SK-N-SH treated with all-trans-retinoic acid at 6 μM for 48 hours (cell line): ENCODE measurements around the gene CARD9.

Source experiments
- ATAC-seq: fragments of 200-7000 bp; cut with Tn5 transposase; 3 replicates; pipeline ENCODE4 v1.9.1; 2020; ENCODE audit warnings: mild to moderate bottlenecking, moderate library complexity
- CSDC2 ChIP-seq: fragments of 250-450 bp; sonication (Bioruptor Pico); IDR thresholded peaks from 2 replicates; pipeline ENCODE4 v1.5.0; 2020; ENCODE audit warnings: mild to moderate bottlenecking, moderate library complexity
- ESRRG ChIP-seq: fragments of 250-450 bp; sonication (Bioruptor Pico); IDR thresholded peaks from 2 replicates; pipeline ENCODE4 v1.6.1; 2021; ENCODE audit warnings: mild to moderate bottlenecking
- GLIS3 ChIP-seq: fragments of 250-450 bp; sonication (Bioruptor Pico); IDR thresholded peaks from 2 replicates; pipeline ENCODE4 v1.5.0; 2020; ENCODE audit warnings: mild to moderate bottlenecking, moderate library complexity
- ISL1 ChIP-seq: fragments of 250-450 bp; sonication (Bioruptor Pico); IDR thresholded peaks from 2 replicates; pipeline ENCODE4 v2.1.2; 2022; ENCODE audit warnings: mild to moderate bottlenecking, moderate library complexity
- OSR1 ChIP-seq: fragments of 250-450 bp; sonication (Bioruptor Pico); IDR thresholded peaks from 2 replicates; pipeline ENCODE4 v1.8.0; 2022; ENCODE audit warnings: moderate library complexity, mild to moderate bottlenecking, inconsistent platforms
- RARB ChIP-seq: fragments of 250-450 bp; sonication (Bioruptor Pico); IDR thresholded peaks from 2 replicates; pipeline ENCODE4 v1.8.0; 2021; ENCODE audit warnings: mild to moderate bottlenecking, moderate library complexity
- SNAI2 ChIP-seq: fragments of 250-450 bp; sonication (Bioruptor Pico); IDR thresholded peaks from 2 replicates; pipeline ENCODE4 v1.5.0; 2020; ENCODE audit warnings: mild to moderate bottlenecking, moderate library complexity
- TCF4 ChIP-seq: fragments of 250-450 bp; sonication (Bioruptor Pico); IDR thresholded peaks from 2 replicates; pipeline ENCODE4 v1.8.0; 2021; ENCODE audit warnings: mild to moderate bottlenecking, moderate library complexity, borderline replicate concordance
- TOX ChIP-seq: fragments of 250-450 bp; sonication (Bioruptor Pico); IDR thresholded peaks from 2 replicates; pipeline ENCODE4 v1.8.0; 2021; ENCODE audit warnings: mild to moderate bottlenecking, moderate library complexity, borderline replicate concordance
- ZC3H10 ChIP-seq: fragments of 250-450 bp; sonication (Bioruptor Pico); IDR thresholded peaks from 2 replicates; pipeline ENCODE4 v1.5.1; 2021; ENCODE audit warnings: mild to moderate bottlenecking, moderate library complexity
- ZFP3 ChIP-seq: fragments of 250-450 bp; sonication (Bioruptor Pico); IDR thresholded peaks from 2 replicates; pipeline ENCODE4 v1.5.0; 2020; ENCODE audit warnings: mild to moderate bottlenecking, moderate library complexity
- ZFP30 ChIP-seq: fragments of 450-650 bp; formaldehyde crosslinking; IDR thresholded peaks from 2 replicates; pipeline ENCODE4 v1.5.0; 2022; ENCODE audit warnings: mild to moderate bottlenecking, moderate library complexity
- ZNF565 ChIP-seq: fragments of 450-650 bp; formaldehyde crosslinking; conservative IDR thresholded peaks from 2 replicates; pipeline ENCODE4 v1.5.0; 2020; ENCODE audit warnings: low read depth, mild to moderate bottlenecking, moderate library complexity
- ZNF70 ChIP-seq: fragments of 450-650 bp; formaldehyde crosslinking; IDR thresholded peaks from 2 replicates; pipeline ENCODE4 v1.5.0; 2020; ENCODE audit warnings: mild to moderate bottlenecking, moderate library complexity
- TF ChIP-seq, protein P1 (sequence below): fragments of 250-450 bp; sonication (Bioruptor Pico); IDR thresholded peaks from 2 replicates; pipeline ENCODE4 v1.5.0; 2020; ENCODE audit warnings: mild to moderate bottlenecking, moderate library complexity
- TF ChIP-seq, protein P2 (sequence below): fragments of 250-450 bp; sonication (Bioruptor Pico); IDR thresholded peaks from 2 replicates; pipeline ENCODE4 v1.8.0; 2021; ENCODE audit warnings: low read depth, mild to moderate bottlenecking, moderate library complexity, borderline replicate concordance
- TF ChIP-seq, protein P3 (sequence below): fragments of 250-450 bp; sonication (Bioruptor Pico); IDR thresholded peaks from 2 replicates; pipeline ENCODE4 v1.5.1; 2020; ENCODE audit warnings: low read depth, mild to moderate bottlenecking, moderate library complexity
- TF ChIP-seq, protein P4 (sequence below): fragments of 250-450 bp; sonication (Bioruptor Pico); IDR thresholded peaks from 2 replicates; pipeline ENCODE4 v1.5.1; 2021; ENCODE audit warnings: mild to moderate bottlenecking, moderate library complexity
- TF ChIP-seq, protein P5 (sequence below): fragments of 250-450 bp; sonication (Bioruptor Pico); IDR thresholded peaks from 2 replicates; pipeline ENCODE4 v1.8.0; 2020; ENCODE audit warnings: mild to moderate bottlenecking, moderate library complexity, borderline replicate concordance

Gene CARD9

DNA sequence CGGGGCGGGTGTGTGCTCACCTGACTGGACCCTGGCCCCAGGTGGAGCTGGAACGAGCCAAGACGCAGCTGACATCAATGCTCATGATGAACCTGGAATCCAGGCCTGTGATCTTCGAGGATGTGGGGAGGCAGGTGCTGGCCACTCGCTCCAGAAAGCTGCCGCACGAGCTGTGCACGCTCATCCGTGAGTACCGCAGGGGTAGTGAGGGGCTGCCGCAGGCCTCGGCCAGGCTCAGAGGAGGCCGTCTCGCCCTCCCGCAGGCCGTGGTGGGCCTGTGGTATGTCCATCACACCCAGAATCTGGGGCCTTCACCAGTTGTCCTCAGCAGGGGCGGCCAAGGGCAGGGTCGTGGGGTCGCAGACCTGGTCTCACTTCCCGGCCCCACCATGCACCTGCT, 48.3 kb upstream of the CARD9 start (continued):
- TF ChIP-seq ZNF70 (CRISPR knock-in tag) (no peak), ISL1 (CRISPR knock-in tag) (no peak), TOX (CRISPR knock-in tag) (no peak)

DNA sequence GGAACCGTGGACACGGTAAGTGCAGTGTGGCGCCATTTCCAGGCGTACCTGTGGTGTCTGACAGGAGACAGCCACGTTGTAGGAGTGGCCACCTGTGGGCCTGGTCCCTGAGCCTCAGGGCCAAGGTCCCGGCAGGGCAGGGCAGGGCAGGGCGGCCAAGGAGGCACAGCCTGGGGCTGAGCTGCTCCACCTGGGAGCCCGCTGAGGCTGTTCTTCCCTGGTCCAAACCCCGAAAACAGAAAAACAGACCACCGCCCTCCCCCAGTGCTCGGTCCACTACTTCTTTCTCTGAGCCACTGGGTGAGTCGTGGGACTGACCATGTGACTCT, 45.6 kb upstream of the CARD9 start:
- ATAC-seq: no peak
- TF ChIP-seq CSDC2 (no peak), TCF4 (CRISPR knock-in tag) (no peak), ZFP30 (no peak), ZNF565 (CRISPR knock-in tag) (no peak), TOX (CRISPR knock-in tag) (no peak), SNAI2 (CRISPR knock-in tag) (no peak), ZFP3 (no peak)
- TF ChIP-seq, protein P1, sequence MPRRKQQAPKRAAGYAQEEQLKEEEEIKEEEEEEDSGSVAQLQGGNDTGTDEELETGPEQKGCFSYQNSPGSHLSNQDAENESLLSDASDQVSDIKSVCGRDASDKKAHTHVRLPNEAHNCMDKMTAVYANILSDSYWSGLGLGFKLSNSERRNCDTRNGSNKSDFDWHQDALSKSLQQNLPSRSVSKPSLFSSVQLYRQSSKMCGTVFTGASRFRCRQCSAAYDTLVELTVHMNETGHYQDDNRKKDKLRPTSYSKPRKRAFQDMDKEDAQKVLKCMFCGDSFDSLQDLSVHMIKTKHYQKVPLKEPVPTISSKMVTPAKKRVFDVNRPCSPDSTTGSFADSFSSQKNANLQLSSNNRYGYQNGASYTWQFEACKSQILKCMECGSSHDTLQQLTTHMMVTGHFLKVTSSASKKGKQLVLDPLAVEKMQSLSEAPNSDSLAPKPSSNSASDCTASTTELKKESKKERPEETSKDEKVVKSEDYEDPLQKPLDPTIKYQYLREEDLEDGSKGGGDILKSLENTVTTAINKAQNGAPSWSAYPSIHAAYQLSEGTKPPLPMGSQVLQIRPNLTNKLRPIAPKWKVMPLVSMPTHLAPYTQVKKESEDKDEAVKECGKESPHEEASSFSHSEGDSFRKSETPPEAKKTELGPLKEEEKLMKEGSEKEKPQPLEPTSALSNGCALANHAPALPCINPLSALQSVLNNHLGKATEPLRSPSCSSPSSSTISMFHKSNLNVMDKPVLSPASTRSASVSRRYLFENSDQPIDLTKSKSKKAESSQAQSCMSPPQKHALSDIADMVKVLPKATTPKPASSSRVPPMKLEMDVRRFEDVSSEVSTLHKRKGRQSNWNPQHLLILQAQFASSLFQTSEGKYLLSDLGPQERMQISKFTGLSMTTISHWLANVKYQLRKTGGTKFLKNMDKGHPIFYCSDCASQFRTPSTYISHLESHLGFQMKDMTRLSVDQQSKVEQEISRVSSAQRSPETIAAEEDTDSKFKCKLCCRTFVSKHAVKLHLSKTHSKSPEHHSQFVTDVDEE (CRISPR knock-in tag): no peak
- TF ChIP-seq, protein P2, sequence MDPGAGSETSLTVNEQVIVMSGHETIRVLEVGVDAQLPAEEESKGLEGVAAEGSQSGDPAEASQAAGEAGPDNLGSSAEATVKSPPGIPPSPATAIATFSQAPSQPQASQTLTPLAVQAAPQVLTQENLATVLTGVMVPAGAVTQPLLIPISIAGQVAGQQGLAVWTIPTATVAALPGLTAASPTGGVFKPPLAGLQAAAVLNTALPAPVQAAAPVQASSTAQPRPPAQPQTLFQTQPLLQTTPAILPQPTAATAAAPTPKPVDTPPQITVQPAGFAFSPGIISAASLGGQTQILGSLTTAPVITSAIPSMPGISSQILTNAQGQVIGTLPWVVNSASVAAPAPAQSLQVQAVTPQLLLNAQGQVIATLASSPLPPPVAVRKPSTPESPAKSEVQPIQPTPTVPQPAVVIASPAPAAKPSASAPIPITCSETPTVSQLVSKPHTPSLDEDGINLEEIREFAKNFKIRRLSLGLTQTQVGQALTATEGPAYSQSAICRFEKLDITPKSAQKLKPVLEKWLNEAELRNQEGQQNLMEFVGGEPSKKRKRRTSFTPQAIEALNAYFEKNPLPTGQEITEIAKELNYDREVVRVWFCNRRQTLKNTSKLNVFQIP: no peak
- TF ChIP-seq, protein P3, sequence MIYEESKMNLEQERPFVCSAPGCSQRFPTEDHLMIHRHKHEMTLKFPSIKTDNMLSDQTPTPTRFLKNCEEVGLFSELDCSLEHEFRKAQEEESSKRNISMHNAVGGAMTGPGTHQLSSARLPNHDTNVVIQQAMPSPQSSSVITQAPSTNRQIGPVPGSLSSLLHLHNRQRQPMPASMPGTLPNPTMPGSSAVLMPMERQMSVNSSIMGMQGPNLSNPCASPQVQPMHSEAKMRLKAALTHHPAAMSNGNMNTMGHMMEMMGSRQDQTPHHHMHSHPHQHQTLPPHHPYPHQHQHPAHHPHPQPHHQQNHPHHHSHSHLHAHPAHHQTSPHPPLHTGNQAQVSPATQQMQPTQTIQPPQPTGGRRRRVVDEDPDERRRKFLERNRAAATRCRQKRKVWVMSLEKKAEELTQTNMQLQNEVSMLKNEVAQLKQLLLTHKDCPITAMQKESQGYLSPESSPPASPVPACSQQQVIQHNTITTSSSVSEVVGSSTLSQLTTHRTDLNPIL: no peak
- TF ChIP-seq, protein P4, sequence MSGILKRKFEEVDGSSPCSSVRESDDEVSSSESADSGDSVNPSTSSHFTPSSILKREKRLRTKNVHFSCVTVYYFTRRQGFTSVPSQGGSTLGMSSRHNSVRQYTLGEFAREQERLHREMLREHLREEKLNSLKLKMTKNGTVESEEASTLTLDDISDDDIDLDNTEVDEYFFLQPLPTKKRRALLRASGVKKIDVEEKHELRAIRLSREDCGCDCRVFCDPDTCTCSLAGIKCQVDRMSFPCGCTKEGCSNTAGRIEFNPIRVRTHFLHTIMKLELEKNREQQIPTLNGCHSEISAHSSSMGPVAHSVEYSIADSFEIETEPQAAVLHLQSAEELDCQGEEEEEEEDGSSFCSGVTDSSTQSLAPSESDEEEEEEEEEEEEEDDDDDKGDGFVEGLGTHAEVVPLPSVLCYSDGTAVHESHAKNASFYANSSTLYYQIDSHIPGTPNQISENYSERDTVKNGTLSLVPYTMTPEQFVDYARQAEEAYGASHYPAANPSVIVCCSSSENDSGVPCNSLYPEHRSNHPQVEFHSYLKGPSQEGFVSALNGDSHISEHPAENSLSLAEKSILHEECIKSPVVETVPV (CRISPR knock-in tag): no peak

DNA sequence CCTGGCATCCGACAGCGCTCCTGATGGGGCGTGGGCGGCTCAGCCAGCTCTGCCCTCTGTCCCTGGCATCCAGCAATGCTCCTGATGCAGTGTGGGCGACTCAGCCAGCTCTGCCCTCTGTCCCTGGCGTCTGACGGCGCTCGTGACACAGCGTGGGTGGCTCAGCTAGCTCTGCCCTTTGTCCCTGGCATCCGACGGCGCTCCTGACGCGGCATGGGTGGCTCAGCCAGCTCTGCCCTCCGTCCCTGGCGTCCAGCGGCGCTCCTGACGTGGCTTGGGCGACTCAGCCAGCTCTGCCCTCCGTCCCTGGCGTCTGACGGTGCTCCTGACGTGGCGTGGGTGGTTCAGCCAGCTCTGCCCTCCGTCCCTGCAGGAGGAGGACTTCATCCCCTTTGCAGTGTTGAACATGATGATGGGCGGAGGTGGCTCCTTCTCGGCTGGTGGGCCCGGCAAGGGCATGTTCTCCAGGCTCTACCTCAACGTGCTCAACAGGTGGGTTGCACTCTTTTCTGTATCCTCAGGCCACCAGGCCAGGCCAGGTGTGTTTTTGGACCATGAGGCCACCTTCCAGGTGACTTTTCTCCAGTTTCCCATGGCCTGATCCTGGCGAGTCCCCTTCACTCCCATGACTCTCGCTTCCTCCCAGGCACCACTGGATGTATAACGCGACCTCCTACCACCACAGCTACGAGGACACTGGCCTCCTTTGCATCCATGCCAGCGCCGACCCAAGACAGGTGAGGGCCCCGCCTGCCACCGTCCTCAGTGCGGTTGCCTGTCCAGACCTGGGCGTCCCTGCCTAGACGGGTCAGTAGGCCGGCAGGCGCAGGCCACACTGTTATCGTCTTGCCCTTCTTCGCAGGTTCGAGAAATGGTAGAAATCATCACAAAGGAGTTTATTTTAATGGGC, 45.0 kb upstream of the CARD9 start:
- no peak for ATAC-seq
- TF ChIP-seq GLIS3 (CRISPR knock-in tag) (no peak), OSR1 (CRISPR knock-in tag) (no peak)

DNA sequence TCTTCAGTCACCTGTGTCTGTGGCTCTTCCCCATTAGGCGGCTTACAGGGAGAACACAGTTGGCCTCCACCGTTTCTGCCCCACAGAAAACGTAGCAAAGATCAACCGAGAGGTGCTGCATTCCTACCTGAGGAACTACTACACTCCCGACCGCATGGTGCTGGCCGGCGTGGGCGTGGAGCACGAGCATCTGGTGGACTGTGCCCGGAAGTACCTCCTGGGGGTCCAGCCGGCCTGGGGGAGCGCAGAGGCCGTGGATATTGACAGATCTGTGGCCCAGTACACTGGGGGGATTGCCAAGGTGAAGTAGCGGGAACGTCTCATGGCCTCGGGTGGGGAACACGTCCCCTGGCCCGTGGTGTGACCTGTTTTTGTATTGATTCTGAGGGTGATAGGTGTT, 43.4 kb upstream of the CARD9 start:
- ATAC-seq: no peak
- no peak for TF ChIP-seq OSR1 (CRISPR knock-in tag)
- TF ChIP-seq SNAI2 (CRISPR knock-in tag): no peak
- TF ChIP-seq, protein P1 (CRISPR knock-in tag): no peak
- TF ChIP-seq ZNF70 (CRISPR knock-in tag): no peak
- no peak for TF ChIP-seq GLIS3 (CRISPR knock-in tag)
- no peak for TF ChIP-seq ESRRG (CRISPR knock-in tag)
- TF ChIP-seq, protein P4 (CRISPR knock-in tag): no peak
- no peak for TF ChIP-seq TCF4 (CRISPR knock-in tag)
- TF ChIP-seq, protein P2: no peak
- TF ChIP-seq ZC3H10 (CRISPR knock-in tag): no peak
- TF ChIP-seq, protein P5, sequence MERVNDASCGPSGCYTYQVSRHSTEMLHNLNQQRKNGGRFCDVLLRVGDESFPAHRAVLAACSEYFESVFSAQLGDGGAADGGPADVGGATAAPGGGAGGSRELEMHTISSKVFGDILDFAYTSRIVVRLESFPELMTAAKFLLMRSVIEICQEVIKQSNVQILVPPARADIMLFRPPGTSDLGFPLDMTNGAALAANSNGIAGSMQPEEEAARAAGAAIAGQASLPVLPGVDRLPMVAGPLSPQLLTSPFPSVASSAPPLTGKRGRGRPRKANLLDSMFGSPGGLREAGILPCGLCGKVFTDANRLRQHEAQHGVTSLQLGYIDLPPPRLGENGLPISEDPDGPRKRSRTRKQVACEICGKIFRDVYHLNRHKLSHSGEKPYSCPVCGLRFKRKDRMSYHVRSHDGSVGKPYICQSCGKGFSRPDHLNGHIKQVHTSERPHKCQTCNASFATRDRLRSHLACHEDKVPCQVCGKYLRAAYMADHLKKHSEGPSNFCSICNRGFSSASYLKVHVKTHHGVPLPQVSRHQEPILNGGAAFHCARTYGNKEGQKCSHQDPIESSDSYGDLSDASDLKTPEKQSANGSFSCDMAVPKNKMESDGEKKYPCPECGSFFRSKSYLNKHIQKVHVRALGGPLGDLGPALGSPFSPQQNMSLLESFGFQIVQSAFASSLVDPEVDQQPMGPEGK: no peak
- no peak for TF ChIP-seq RARB (CRISPR knock-in tag)
- TF ChIP-seq ZFP3: no peak
- TF ChIP-seq TOX (CRISPR knock-in tag): no peak
- TF ChIP-seq CSDC2: no peak
